Measurements from ENCODE around the gene ADAM15.
A peak's percentile ranks its signal among the peaks of the same experiment; 100 is the strongest.

The ADAM15 gene

DNA sequence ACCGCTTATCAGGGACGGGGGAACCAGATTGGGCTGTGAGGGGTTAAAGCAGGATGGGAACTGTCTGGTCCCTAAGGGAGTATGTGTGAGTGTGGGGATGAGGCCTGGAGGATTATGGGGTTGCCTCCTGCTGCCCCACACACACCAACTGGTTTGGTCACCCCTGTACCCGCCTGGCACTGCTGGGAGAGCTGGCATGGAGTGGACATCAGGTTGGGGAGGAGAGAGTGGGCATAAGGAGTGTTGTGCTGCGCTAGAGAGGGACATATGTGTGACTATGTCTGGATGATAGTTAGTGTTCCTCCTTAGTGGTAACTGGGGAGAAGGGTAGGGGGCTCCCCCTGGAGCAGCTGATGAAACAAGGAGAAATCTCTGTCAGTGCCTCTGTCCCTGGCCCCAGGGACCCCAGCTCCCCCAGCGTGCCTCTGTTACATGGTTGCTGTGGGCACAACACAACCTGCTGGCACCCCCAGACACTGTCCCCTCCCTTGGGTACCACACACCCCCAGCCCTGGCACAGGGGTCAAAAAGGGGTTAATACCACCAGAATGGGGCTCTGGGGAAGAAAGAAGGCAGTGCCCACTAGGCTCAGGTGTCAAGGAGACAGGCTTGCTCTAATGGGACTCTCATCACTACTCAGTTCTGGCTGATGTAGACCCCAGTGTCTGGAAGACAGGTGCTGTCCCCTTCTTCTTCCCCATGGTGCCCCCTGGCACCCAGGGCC is 46.6 kb upstream of the ADAM15 start:
- peak overlapping the region; percentile 93; the same call in 1 of the 2 replicates for H3K9ac ChIP-seq (ENCODE audit: low read length)
- H3K4me3 ChIP-seq (ENCODE audit: low read depth, low read length, poor library complexity, severe bottlenecking), result peak overlapping the region; percentile 90
- no peaks in the 10 kb centered on the region for H3K36me3 ChIP-seq (ENCODE audit: insufficient read depth, low read length)
- no peak overlapping the region for H2AFZ ChIP-seq (ENCODE audit: low read length)
- peak overlapping the region; percentile 99 for H3K4me2 ChIP-seq (ENCODE audit: low read length)
- H3K79me2 ChIP-seq (ENCODE audit: insufficient read depth, low read length), result no peaks in the 10 kb centered on the region
- H3K27ac ChIP-seq (ENCODE audit: low read depth, low read length, poor library complexity, severe bottlenecking), result peak overlapping the region; percentile 69
- peaks cover 4% of the 10 kb centered on the region; the same call in 1 of the 2 replicates for H3F3A ChIP-seq (ENCODE audit: insufficient read depth, low read length)
- peaks cover 40% of the 10 kb centered on the region for H3K4me1 ChIP-seq (ENCODE audit: insufficient read depth, low read length, severe bottlenecking)
- no peaks in the 10 kb centered on the region for H4K20me1 ChIP-seq (ENCODE audit: insufficient read depth, low read length)
- H3K27me3 ChIP-seq (ENCODE audit: insufficient read depth, low read length), result no peaks in the 10 kb centered on the region
- TF ChIP-seq EZH2 (IDR thresholded peaks at IDR 0.05; ENCODE audit: borderline replicate concordance, low read length), result no peak
- TF ChIP-seq, protein P1, sequence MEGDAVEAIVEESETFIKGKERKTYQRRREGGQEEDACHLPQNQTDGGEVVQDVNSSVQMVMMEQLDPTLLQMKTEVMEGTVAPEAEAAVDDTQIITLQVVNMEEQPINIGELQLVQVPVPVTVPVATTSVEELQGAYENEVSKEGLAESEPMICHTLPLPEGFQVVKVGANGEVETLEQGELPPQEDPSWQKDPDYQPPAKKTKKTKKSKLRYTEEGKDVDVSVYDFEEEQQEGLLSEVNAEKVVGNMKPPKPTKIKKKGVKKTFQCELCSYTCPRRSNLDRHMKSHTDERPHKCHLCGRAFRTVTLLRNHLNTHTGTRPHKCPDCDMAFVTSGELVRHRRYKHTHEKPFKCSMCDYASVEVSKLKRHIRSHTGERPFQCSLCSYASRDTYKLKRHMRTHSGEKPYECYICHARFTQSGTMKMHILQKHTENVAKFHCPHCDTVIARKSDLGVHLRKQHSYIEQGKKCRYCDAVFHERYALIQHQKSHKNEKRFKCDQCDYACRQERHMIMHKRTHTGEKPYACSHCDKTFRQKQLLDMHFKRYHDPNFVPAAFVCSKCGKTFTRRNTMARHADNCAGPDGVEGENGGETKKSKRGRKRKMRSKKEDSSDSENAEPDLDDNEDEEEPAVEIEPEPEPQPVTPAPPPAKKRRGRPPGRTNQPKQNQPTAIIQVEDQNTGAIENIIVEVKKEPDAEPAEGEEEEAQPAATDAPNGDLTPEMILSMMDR (IDR thresholded peaks at IDR 0.05; ENCODE audit: low read length), result no peak
- no peaks in the 10 kb centered on the region for H3K9me3 ChIP-seq (ENCODE audit: low read length)
- H3K9me2 ChIP-seq (ENCODE audit: low read depth, low read length), result no peaks in the 10 kb centered on the region

- TF ChIP-seq EZH2 (IDR thresholded peaks at IDR 0.05; ENCODE audit: borderline replicate concordance, low read length), result no peak
- TF ChIP-seq, protein P1 (IDR thresholded peaks at IDR 0.05; ENCODE audit: low read length), result no peak
- peaks cover 32% of the 10 kb centered on the region for H3K4me1 ChIP-seq (ENCODE audit: insufficient read depth, low read length, severe bottlenecking)
- H3K9me3 ChIP-seq (ENCODE audit: low read length), result no peaks in the 10 kb centered on the region
- peak overlapping the region; percentile 69 for H3K27ac ChIP-seq (ENCODE audit: low read depth, low read length, poor library complexity, severe bottlenecking)
- no peak overlapping the region for H3K9ac ChIP-seq (ENCODE audit: low read length)
- no peak overlapping the region for H3K4me3 ChIP-seq (ENCODE audit: low read depth, low read length, poor library complexity, severe bottlenecking)
- H3K36me3 ChIP-seq (ENCODE audit: insufficient read depth, low read length), result no peaks in the 10 kb centered on the region
- no peaks in the 10 kb centered on the region for H3K27me3 ChIP-seq (ENCODE audit: insufficient read depth, low read length)
- no peak overlapping the region for H2AFZ ChIP-seq (ENCODE audit: low read length)
- peaks cover 4% of the 10 kb centered on the region; the same call in 1 of the 2 replicates for H3F3A ChIP-seq (ENCODE audit: insufficient read depth, low read length)
- H3K79me2 ChIP-seq (ENCODE audit: insufficient read depth, low read length), result no peaks in the 10 kb centered on the region
- H3K9me2 ChIP-seq (ENCODE audit: low read depth, low read length), result no peaks in the 10 kb centered on the region
- peak overlapping the region; percentile 99; the same call in 1 of the 2 replicates for H3K4me2 ChIP-seq (ENCODE audit: low read length)
- no peaks in the 10 kb centered on the region for H4K20me1 ChIP-seq (ENCODE audit: insufficient read depth, low read length)
Measured at GRCh38 chr1:155005076-155006011, 45.8 kb upstream of the ADAM15 start.

- Histone ChIP-seq H3K9me2 (ENCODE audit: low read depth, low read length) (no peaks in the 10 kb centered on the region), H3K79me2 (ENCODE audit: insufficient read depth, low read length) (no peaks in the 10 kb centered on the region), H3K27ac (ENCODE audit: low read depth, low read length, poor library complexity, severe bottlenecking) (peak overlapping the region; percentile 69), H3K9me3 (ENCODE audit: low read length) (no peaks in the 10 kb centered on the region), H2AFZ (ENCODE audit: low read length) (no peak overlapping the region), H3K4me3 (ENCODE audit: low read depth, low read length, poor library complexity, severe bottlenecking) (no peak overlapping the region), H4K20me1 (ENCODE audit: insufficient read depth, low read length) (no peaks in the 10 kb centered on the region), H3K27me3 (ENCODE audit: insufficient read depth, low read length) (no peaks in the 10 kb centered on the region), H3K9ac (ENCODE audit: low read length) (no peak overlapping the region), H3K36me3 (ENCODE audit: insufficient read depth, low read length) (no peaks in the 10 kb centered on the region), H3K4me2 (ENCODE audit: low read length) (no peak overlapping the region), H3K4me1 (ENCODE audit: insufficient read depth, low read length, severe bottlenecking) (peaks cover 32% of the 10 kb centered on the region), H3F3A (ENCODE audit: insufficient read depth, low read length) (peaks cover 4% of the 10 kb centered on the region; the same call in 1 of the 2 replicates)
- TF ChIP-seq, protein P1 (IDR thresholded peaks at IDR 0.05; ENCODE audit: low read length), result no peak
- TF ChIP-seq EZH2 (IDR thresholded peaks at IDR 0.05; ENCODE audit: borderline replicate concordance, low read length), result no peak
Measured at GRCh38 chr1:155006601-155007101, 44.5 kb upstream of the ADAM15 start.

Data from OCI-LY1 (cell line).